K562 (cell line): Measurements from ENCODE around the gene MMP15. TPM values are rescaled to one million over a fixed set of nuclear protein-coding genes. Genes with fewer than 3 reads are reported as not detected.
A peak's percentile ranks its signal among the peaks of the same experiment; 100 is the strongest.

Experiments used
- ATAC-seq: fragments of 200-7000 bp; cut with Tn5 transposase; 3 replicates; pipeline ENCODE4 v1.9.1; 2020; ENCODE audit warnings: moderate library complexity
- BruUV-seq: library from RNA; stranded (reverse); fragments of 400-500 nt; replicated peaks from 2 replicates; lab custom pipeline; 2021; lab: Mats Ljungman, UMichigan
- CTCF ChIA-PET: fragments of 300-600 bp; formaldehyde crosslinking; extraction: SDS; loops from one replicate; lab custom pipeline; 2021; ENCODE audit warnings: low intra/inter-chr PET ratio; lab: Yijun Ruan, JAX
- POLR2A ChIA-PET: fragments of 300-600, 350-650 bp; sonication (Branson Sonifier 250); formaldehyde crosslinking; extraction: SDS; loops from one replicate; lab custom pipeline; 2021; ENCODE audit warnings: antibody characterized with exemption, inconsistent platforms; lab: Yijun Ruan, JAX
- DNase-seq, 4 experiments: peaks; one replicate each; pipeline versions ENCODE4 v3.0.0 to v3.0.0-alpha.2; 2011 to 2018; ENCODE audit warnings: low spot score in 3 of 4, mixed read lengths in 3 of 4; ENCODE audit errors: extremely low read depth in 1 of 4
- FAIRE-seq: peaks from 2 replicates; lab custom pipeline; 2011; peaks lifted over from hg19 to GRCh38; lab: Jason Lieb, UNC
- H2AFZ ChIP-seq: 2 replicates; pipeline ENCODE4 v1.6.0; 2011; ENCODE audit warnings: low read depth, low read length, control low read depth, inconsistent platforms
- H3K27ac ChIP-seq: fragments of 200-600 bp; 3 replicates; pipeline ENCODE4 v1.8.0; 2011; ENCODE audit warnings: low read depth, mild to moderate bottlenecking, control low read depth, inconsistent platforms, low read length, moderate library complexity, mixed read lengths; ENCODE audit errors: extremely low read depth
- H3K27me3 ChIP-seq, 2 experiments: fragments of 300-600 bp in 1 of 2; 2 replicates in 1 of 2; 3 replicates in 1 of 2; pipeline versions ENCODE4 v1.6.0 to v1.8.0; 2011; ENCODE audit warnings: inconsistent platforms in 2 of 2, low read length in 2 of 2, mild to moderate bottlenecking in 1 of 2, mixed read lengths in 1 of 2, moderate library complexity in 1 of 2; ENCODE audit not compliant: control insufficient read depth in 2 of 2, insufficient read depth in 2 of 2
- H3K36me3 ChIP-seq: fragments of 300-600 bp; 3 replicates; pipeline ENCODE4 v1.8.0; 2011; ENCODE audit warnings: mild to moderate bottlenecking, low read length, inconsistent platforms; ENCODE audit not compliant: control insufficient read depth, insufficient read depth
- H3K4me1 ChIP-seq, 2 experiments: fragments of 200-600 bp in 1 of 2; replicated peaks in 1 of 2; 2 replicates in 1 of 2; 3 replicates in 1 of 2; pipeline versions ENCODE4 v1.5.1 to v1.8.0; 2011; ENCODE audit warnings: inconsistent platforms in 2 of 2, low read length in 2 of 2, mild to moderate bottlenecking in 1 of 2, mixed read lengths in 1 of 2, moderate library complexity in 1 of 2; ENCODE audit not compliant: control insufficient read depth in 2 of 2, insufficient read depth in 2 of 2
- H3K4me2 ChIP-seq: 2 replicates; pipeline ENCODE4 v1.6.1; 2011; ENCODE audit warnings: low read length, control low read depth, inconsistent platforms, mixed read lengths; ENCODE audit not compliant: insufficient read depth
- H3K4me3 ChIP-seq: fragments of 200-600 bp; sonication (generic), shearing (Covaris generic); 2 replicates; pipeline ENCODE4 v1.5.1; 2016; ENCODE audit warnings: control low read depth, inconsistent platforms
- H3K79me2 ChIP-seq: fragments of 200-600 bp; 3 replicates; pipeline ENCODE4 v1.8.0; 2011; ENCODE audit warnings: low read length, inconsistent platforms; ENCODE audit not compliant: control insufficient read depth, insufficient read depth
- H3K9ac ChIP-seq, 2 experiments: 2 replicates each; pipeline versions ENCODE4 v1.6.0 to v1.6.1; 2011; ENCODE audit warnings: low read depth in 2 of 2, low read length in 2 of 2, control low read depth in 1 of 2, inconsistent platforms in 1 of 2, mild to moderate bottlenecking in 1 of 2, mixed read lengths in 1 of 2; ENCODE audit not compliant: insufficient read depth in 1 of 2
- H3K9me1 ChIP-seq: one replicate; pipeline ENCODE4 v1.6.0; 2011; ENCODE audit warnings: inconsistent platforms, mild to moderate bottlenecking, low read length, moderate library complexity; ENCODE audit not compliant: control insufficient read depth, insufficient read depth
- H3K9me3 ChIP-seq: replicated peaks from 2 replicates; pipeline ENCODE4 v1.5.1; 2011; ENCODE audit warnings: low read depth, low read length, inconsistent platforms; ENCODE audit not compliant: control insufficient read depth, insufficient read depth
- H4K20me1 ChIP-seq: replicated peaks from 2 replicates; pipeline ENCODE4 v1.6.1; 2011; ENCODE audit warnings: low read length, inconsistent platforms, mixed read lengths; ENCODE audit not compliant: control insufficient read depth, insufficient read depth
- CTCF ChIP-seq, 3 experiments: IDR thresholded peaks in 2 of 3; conservative IDR thresholded peaks in 1 of 3; 2 replicates each; pipeline ENCODE4 v1.5.1; 2011 to 2012; ENCODE audit warnings: low read length in 3 of 3, mild to moderate bottlenecking in 3 of 3, control low read depth in 2 of 3, improper control_type of control experiment in 1 of 3, inconsistent platforms in 1 of 3, low read depth in 1 of 3, mixed read lengths in 1 of 3, moderate library complexity in 1 of 3; ENCODE audit not compliant: insufficient read depth in 2 of 3
- GTF2A2 ChIP-seq: IDR thresholded peaks from 2 replicates; pipeline ENCODE4 v1.6.1; 2016; ENCODE audit warnings: mild to moderate bottlenecking, missing genetic modification characterization, missing compliant biosample characterization
- TSHZ1 ChIP-seq: fragments of 250-450 bp; sonication (Bioruptor Pico); IDR thresholded peaks from 2 replicates; pipeline ENCODE4 v1.4.0; 2020; ENCODE audit warnings: mild to moderate bottlenecking, moderate library complexity
- YY1 ChIP-seq, 3 experiments: IDR thresholded peaks; 2 replicates each; pipeline ENCODE4 v1.6.1; 2011; ENCODE audit warnings: low read length in 2 of 3, mild to moderate bottlenecking in 2 of 3, moderate library complexity in 2 of 3, borderline replicate concordance in 1 of 3, control low read depth in 1 of 3, low read depth in 1 of 3; ENCODE audit not compliant: insufficient read depth in 3 of 3, insufficient replicate concordance in 2 of 3, control insufficient read depth in 1 of 3, insufficient read length in 1 of 3; ENCODE audit errors: extremely low read depth in 1 of 3
- WGBS: fragments of 100-300 bp; shearing (Covaris generic); methylation state at CpG from one replicate; pipeline ENCODE4 v1.1.6; 2016; ENCODE audit warnings: low coverage, mixed read lengths; ENCODE audit not compliant: insufficient coverage; ENCODE audit errors: missing lambda C conversion rate; 5-methylcytosine and 5-hydroxymethylcytosine counted together
- in situ Hi-C: fragments of 300-500 bp; cut with MboI; formaldehyde crosslinking; loops from 4 replicates; pipeline ENCODE4 v1.15.0; 2018; ENCODE audit warnings: inconsistent platforms, mixed read lengths
- intact Hi-C: fragments of 100-400 bp; cut with micrococcal nuclease; formaldehyde crosslinking; loops from 2 replicates; pipeline ENCODE4 v1.14.2; 2022
- polyA plus RNA-seq, 8 experiments: library from polyadenylated mRNA; depleted of rRNA in 4 of 8; stranded (reverse) in 5 of 8; unstranded in 3 of 8; fragments of >200 nt; fragmentation: Nextera tagmentation in 2 of 8; fragmentation: Illumina TruSeq in 1 of 8; extraction: Ambion mirVana in 2 of 8; extraction: Trizol in 1 of 8; gene quantifications; 2 replicates each; pipeline versions ENCODE4 v1.2.1 to v1.2.3, GENCODE V29; 2011 to 2014; ENCODE audit warnings: inconsistent platforms in 1 of 8, missing spikeins in 1 of 8
- total RNA-seq, 7 experiments: library from RNA; depleted of rRNA in 6 of 7; stranded (reverse); fragments of >200 nt in 6 of 7; fragmentation: Illumina TruSeq in 2 of 7; extraction: Trizol in 2 of 7; gene quantifications; 2 replicates each; pipeline versions ENCODE4 v1.2.1 to v1.2.3, GENCODE V29; 2011 to 2021; ENCODE audit warnings: low replicate concordance in 1 of 7

MMP15 gene
- total and polyA plus RNA-seq, 9 of the 15 experiments (the other 6 are each of a cell fraction or from before 2014, with no cell fraction given), result 0.01 to 20.4 (median 5.5) TPM

- Histone ChIP-seq H3K4me1 (peaks cover 22 to 34% of the 10 kb centered on the region in 2 experiments; a peak in 4 of 5 replicates), H3K9ac (peak overlapping the region; percentile 63 to 96), H3K4me3 (peak overlapping the region; percentile 94), H3K9me3 (no peaks in the 10 kb centered on the region), H3K4me2 (peak overlapping the region; percentile 77), H3K27me3 (no peaks in the 10 kb centered on the region), H3K36me3 (peaks cover 31% of the 10 kb centered on the region; the same call in 2 of the 3 replicates), H3K9me1 (peaks cover 4% of the 10 kb centered on the region), H4K20me1 (peaks cover 5% of the 10 kb centered on the region), H2AFZ (0 out of 2 replicates have a peak overlapping the region, but pooled peaks have one; percentile 74), H3K79me2 (peaks cover 6% of the 10 kb centered on the region; the same call in 2 of the 3 replicates), H3K27ac (no peak overlapping the region)
- POLR2A ChIA-PET, result interaction anchor here (0.6 kb wide), 1 partner anchor 1007 kb away, joined by 3 read pairs; no protein-coding TSS in a partner anchor
- in situ Hi-C loops, result no loop called here
- WGBS, result 44% methylated on average over 5 of the region's 6 CpGs
- DNase-seq (no peak), ATAC-seq (no peak), FAIRE-seq (peak; percentile 66)
- no TSS peak for BruUV-seq
- no peak for TF ChIP-seq YY1 (IDR thresholded peaks at IDR 0.05; ENCODE audit: borderline replicate concordance in 1 of 3, control insufficient read depth in 1 of 3, extremely low read depth in 1 of 3, insufficient read depth in 3 of 3, insufficient read length in 1 of 3, insufficient replicate concordance in 2 of 3, low read depth in 1 of 3, low read length in 2 of 3)
- no peak for TF ChIP-seq TSHZ1
- no peak for TF ChIP-seq GTF2A2 (tag)
- TF ChIP-seq CTCF (IDR thresholded peaks at IDR 0.05 in 2 of 3, conservative IDR thresholded peaks at IDR 0.05 in 1 of 3; ENCODE audit: insufficient read depth in 2 of 3, low read depth in 1 of 3, low read length in 3 of 3), result 0 out of 6 replicates have a peak, but pooled peaks of 1 of the 3 experiments have one; percentile 2
- intact Hi-C loops, result loop anchor here (10.0 kb wide), 1 partner anchor 355 kb away; no protein-coding TSS in a partner anchor
- CTCF ChIA-PET, result interaction anchor here (1.0 to 3.2 kb wide), 2 partner anchors 91 to 100 kb away, joined by 3 to 33 read pairs; no protein-coding TSS in a partner anchor
These were observed 26.1 kb upstream of the MMP15 start for GRCh38 chr16:57999366-57999970.
